ENCODE data around the gene METTL16.
A peak's percentile ranks its signal among the peaks of the same experiment; 100 is the strongest.

Gene METTL16

GRCh38 chr17:2418572-2418971 lies 93.1 kb downstream of the METTL16 start:
- no peak overlapping the region for H3K4me3 ChIP-seq (ENCODE audit: low read depth, low read length)
- no peak for TF ChIP-seq CTCF (IDR thresholded peaks at IDR 0.05; ENCODE audit: low read depth, low read length, missing control alignments)
- no peak for DNase-seq (ENCODE audit: low read depth)

DNA sequence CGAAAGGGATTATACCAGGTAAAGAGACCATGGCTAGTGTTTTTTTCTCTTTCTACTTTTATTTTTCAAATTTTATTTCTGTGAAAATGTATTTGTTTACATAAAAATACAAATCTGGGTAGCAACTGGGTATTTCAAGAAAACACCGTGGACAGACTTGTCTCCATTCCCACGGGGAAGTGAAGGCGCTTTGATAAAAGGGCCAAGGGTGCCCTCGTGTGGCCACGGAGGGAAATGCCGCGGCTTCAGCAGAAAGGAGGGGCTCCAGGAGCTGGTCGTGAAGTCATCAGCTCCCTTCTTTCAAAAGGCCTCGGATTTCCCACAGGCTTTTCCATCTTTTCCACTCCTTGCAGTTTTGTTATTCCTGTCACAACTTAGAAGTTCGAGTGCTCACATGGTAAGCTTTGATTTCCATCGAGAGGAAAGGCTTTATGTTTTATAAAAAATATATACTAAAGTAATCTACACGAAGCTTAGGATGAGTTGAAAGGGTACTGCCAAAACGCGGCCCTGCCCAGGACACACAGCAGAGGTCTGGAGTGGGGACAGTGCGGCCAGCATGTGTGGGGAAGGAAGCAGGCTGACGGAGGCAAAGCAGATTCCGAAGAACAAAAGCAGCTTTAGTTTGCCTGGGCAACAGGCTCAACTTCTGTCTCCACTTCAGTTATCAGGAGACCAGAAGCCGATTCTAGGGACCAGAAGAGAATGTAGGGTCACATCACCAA lies 95.5 kb downstream of the METTL16 start:
- DNase-seq (ENCODE audit: low read depth), result no peak
- peak; percentile 90 for TF ChIP-seq CTCF (IDR thresholded peaks at IDR 0.05; ENCODE audit: low read depth, low read length, missing control alignments)
- H3K4me3 ChIP-seq (ENCODE audit: low read depth, low read length), result no peak overlapping the region

- no peak for DNase-seq (ENCODE audit: low read depth)
- no peak overlapping the region for H3K4me3 ChIP-seq (ENCODE audit: low read depth, low read length)
Measured at GRCh38 chr17:2415081-2415480, 96.6 kb downstream of the METTL16 start.

GRCh38 chr17:2414446-2415064 lies 97.1 kb downstream of the METTL16 start:
- TF ChIP-seq CTCF (IDR thresholded peaks at IDR 0.05; ENCODE audit: low read depth, low read length, missing control alignments), result no peak
- no peak overlapping the region for H3K4me3 ChIP-seq (ENCODE audit: low read depth, low read length)
- no peak for DNase-seq (ENCODE audit: low read depth)

More at GRCh38 chr17:2415081-2415480, 96.6 kb downstream of the METTL16 start:
- no peak for TF ChIP-seq CTCF (IDR thresholded peaks at IDR 0.05; ENCODE audit: low read depth, low read length, missing control alignments)

- TF ChIP-seq CTCF (IDR thresholded peaks at IDR 0.05; ENCODE audit: low read depth, low read length, missing control alignments), result no peak
- no peak overlapping the region for H3K4me3 ChIP-seq (ENCODE audit: low read depth, low read length)
- DNase-seq (ENCODE audit: low read depth), result no peak
Measured at GRCh38 chr17:2412561-2413021, 99.1 kb downstream of the METTL16 start.

GRCh38 chr17:2410951-2411350 lies 100.7 kb downstream of the METTL16 start:
- TF ChIP-seq CTCF (IDR thresholded peaks at IDR 0.05; ENCODE audit: low read depth, low read length, missing control alignments), result no peak
- no peak overlapping the region for H3K4me3 ChIP-seq (ENCODE audit: low read depth, low read length)
- DNase-seq (ENCODE audit: low read depth), result no peak

Measured in GM12864 (cell line).